B cell (primary cell): ENCODE measurements around the gene PDE6A. TPM values are rescaled to one million over a fixed set of nuclear protein-coding genes. Genes with fewer than 3 reads are reported as not detected.

Source experiments
- ATAC-seq: fragments of 200-7000 bp; cut with Tn5 transposase; one replicate; pipeline ENCODE4 v1.10.0; 2021; ENCODE audit warnings: low read depth, mild to moderate bottlenecking, moderate number of reproducible peaks, moderate library complexity
- CTCF ChIA-PET: fragments of 350-600 bp; sonication (Branson Sonifier 250); formaldehyde crosslinking; loops from one replicate; lab custom pipeline; 2021; ENCODE audit warnings: antibody characterized with exemption, inconsistent platforms; lab: Charles Lee
- POLR2A ChIA-PET: fragments of 350-600 bp; sonication (Branson Sonifier 250); formaldehyde crosslinking; loops from one replicate; lab custom pipeline; 2021; ENCODE audit warnings: antibody characterized with exemption; lab: Charles Lee
- DNase-seq: peaks from one replicate; pipeline ENCODE4 v3.0.0; 2013
- H2AFZ ChIP-seq: 2 replicates; pipeline ENCODE4 v1.6.1; 2012; ENCODE audit warnings: mild to moderate bottlenecking, low read depth, low read length; ENCODE audit not compliant: insufficient read depth, poor library complexity, severe bottlenecking
- H3K27ac ChIP-seq, 2 donors: 1 replicate in 1 of 2; 2 replicates in 1 of 2; pipeline ENCODE4 v1.5.1; 2012 to 2013; ENCODE audit warnings: low read length in 2 of 2, mild to moderate bottlenecking in 2 of 2, moderate library complexity in 1 of 2
- H3K27me3 ChIP-seq, 4 experiments: fragments of 200-600 bp in 1 of 4; sonication (generic) in 1 of 4; replicated peaks in 1 of 4; 1 replicate in 2 of 4; 2 replicates in 2 of 4; pipeline versions ENCODE4 v1.6.1 to v1.7.0; 2013 to 2016; ENCODE audit warnings: low read length in 3 of 4, mild to moderate bottlenecking in 2 of 4, mixed read lengths in 1 of 4, moderate library complexity in 1 of 4; ENCODE audit not compliant: insufficient read depth in 4 of 4, control insufficient read depth in 3 of 4; ENCODE audit errors: control extremely low read depth in 1 of 4
- H3K36me3 ChIP-seq, 2 experiments: replicated peaks in 1 of 2; 1 replicate in 1 of 2; 2 replicates in 1 of 2; pipeline versions ENCODE4 v1.6.1 to v1.7.1; 2013; ENCODE audit warnings: low read length in 1 of 2; ENCODE audit not compliant: insufficient read depth in 2 of 2, control insufficient read depth in 1 of 2; ENCODE audit errors: control extremely low read depth in 1 of 2, extremely low read depth in 1 of 2
- H3K4me1 ChIP-seq, 2 donors: fragments of 200-600 bp in 1 of 2; sonication (generic) in 1 of 2; 1 replicate in 1 of 2; 2 replicates in 1 of 2; pipeline versions ENCODE4 v1.5.1 to v1.6.1; 2013 to 2017; ENCODE audit warnings: low read length in 2 of 2; ENCODE audit not compliant: control insufficient read depth in 2 of 2, insufficient read depth in 2 of 2
- H3K4me2 ChIP-seq: replicated peaks from 2 replicates; pipeline ENCODE3; 2012; ENCODE audit warnings: mild to moderate bottlenecking, low read depth, low read length; ENCODE audit not compliant: poor library complexity, severe bottlenecking
- H3K4me3 ChIP-seq, 5 experiments: fragments of 200-600 bp in 1 of 5; sonication (generic) in 1 of 5; 1 replicate in 3 of 5; 2 replicates in 2 of 5; pipeline versions ENCODE4 v1.5.1 to v1.7.0; 2011 to 2016; ENCODE audit warnings: low read length in 4 of 5, mild to moderate bottlenecking in 4 of 5, low read depth in 2 of 5, control low read depth in 1 of 5, moderate library complexity in 1 of 5; ENCODE audit not compliant: insufficient read depth in 1 of 5; ENCODE audit errors: control extremely low read depth in 1 of 5, extremely low read depth in 1 of 5
- H3K79me2 ChIP-seq: fragments of 200-600 bp; sonication (generic); one replicate; pipeline ENCODE4 v1.6.0; 2016; ENCODE audit warnings: low read length; ENCODE audit not compliant: control insufficient read depth, insufficient read depth
- H3K9ac ChIP-seq: fragments of 200-600 bp; sonication (generic); 2 replicates; pipeline ENCODE4 v1.6.1; 2017; ENCODE audit warnings: mild to moderate bottlenecking, low read length, moderate library complexity
- H3K9me3 ChIP-seq, 3 donors: one replicate each; pipeline versions ENCODE4 v1.6.1 to v1.7.1; 2013; ENCODE audit warnings: low read length in 2 of 3; ENCODE audit not compliant: control insufficient read depth in 2 of 3, insufficient read depth in 1 of 3; ENCODE audit errors: control extremely low read depth in 1 of 3
- H4K20me1 ChIP-seq: 2 replicates; pipeline ENCODE4 v1.6.0; 2012; ENCODE audit warnings: mild to moderate bottlenecking, low read length; ENCODE audit not compliant: insufficient read depth, control insufficient read depth, poor library complexity, severe bottlenecking
- H3K27ac Mint-ChIP-seq: one replicate; pipeline ENCODE4 v1.8.0; 2021; ENCODE audit warnings: mixed read lengths
- H3K27me3 Mint-ChIP-seq: one replicate; pipeline ENCODE4 v1.8.0; 2021; ENCODE audit warnings: mixed read lengths
- H3K4me1 Mint-ChIP-seq: one replicate; pipeline ENCODE4 v1.8.0; 2021; ENCODE audit warnings: mixed read lengths
- H3K4me3 Mint-ChIP-seq: one replicate; pipeline ENCODE4 v1.8.0; 2021; ENCODE audit warnings: mixed read lengths
- H3K9me3 Mint-ChIP-seq: one replicate; pipeline ENCODE4 v1.8.0; 2022; ENCODE audit warnings: mixed read lengths; ENCODE audit not compliant: insufficient read depth
- CTCF ChIP-seq: fragments of 200-600 bp; IDR thresholded peaks from one replicate; pipeline ENCODE4 v1.8.0; 2022; ENCODE audit warnings: antibody characterized with exemption, mild to moderate bottlenecking
- EZH2 ChIP-seq: IDR thresholded peaks from 2 replicates; pipeline ENCODE4 v1.6.1; 2012; ENCODE audit warnings: borderline replicate concordance, low read depth, mild to moderate bottlenecking, moderate library complexity, low read length; ENCODE audit not compliant: insufficient read depth, poor library complexity, severe bottlenecking
- WGBS: methylation state at CpG from one replicate; pipeline ENCODE4 v1.1.5; 2013; ENCODE audit warnings: missing lambda C conversion rate; ENCODE audit not compliant: insufficient coverage; 5-methylcytosine and 5-hydroxymethylcytosine counted together
- intact Hi-C: fragments of 100-400 bp; cut with micrococcal nuclease; formaldehyde crosslinking; loops from one replicate; pipeline ENCODE4 v1.10.0; 2022
- polyA plus RNA-seq: library from polyadenylated mRNA; depleted of rRNA; stranded (reverse); fragments of >200 nt; gene quantifications from 2 replicates; pipeline ENCODE4 v1.2.3, GENCODE V29; 2012
- total RNA-seq, 2 donors: library from RNA; stranded (reverse); fragments of 120-200 nt in 1 of 2; gene quantifications; 1 replicate in 1 of 2; 2 replicates in 1 of 2; pipeline versions ENCODE4 v1.2.3 to v1.2.4, GENCODE V29; 2013 to 2022

PDE6A gene
- total and polyA plus RNA-seq, 2 donors (not counting 1 experiment from before 2014, with no cell fraction given): not detected

- intact Hi-C loops: no loop called here
- no peak overlapping the region for H3K4me2 ChIP-seq
- ATAC-seq: no peak
- H3K79me2 ChIP-seq: no peaks in the 10 kb centered on the region
- H2AFZ ChIP-seq: no peak overlapping the region
- ChIA-PET POLR2A (no interaction called here), CTCF (interaction anchor here (1.0 to 15.8 kb wide), 7 partner anchors 9 to 215 kb away, joined by 4 to 240 read pairs (median 12); partner anchors contain the start of gene SLC26A2)
- Mint-ChIP-seq H3K27me3 (no peaks in the 10 kb centered on the region), H3K27ac (no peak overlapping the region), H3K4me1 (no peaks in the 10 kb centered on the region), H3K4me3 (no peak overlapping the region), H3K9me3 (no peaks in the 10 kb centered on the region)
- no peak overlapping the region for H3K9ac ChIP-seq
- H3K4me3 ChIP-seq: no peak overlapping the region
- no peaks in the 10 kb centered on the region for H4K20me1 ChIP-seq
- peaks cover 0 to 2% of the 10 kb centered on the region in 2 experiments for H3K36me3 ChIP-seq
- no peaks in the 10 kb centered on the region for H3K27me3 ChIP-seq
- TF ChIP-seq CTCF (no peak), EZH2 (no peak)
- no peaks in the 10 kb centered on the region for H3K9me3 ChIP-seq
- no peak for DNase-seq
- no peak overlapping the region for H3K27ac ChIP-seq
- no peaks in the 10 kb centered on the region for H3K4me1 ChIP-seq
Observed at GRCh38 chr5:149851211-149851610, 93.4 kb downstream of the PDE6A start.

- no peak overlapping the region for H3K4me3 ChIP-seq
- ATAC-seq (no peak), DNase-seq (no peak)
- Mint-ChIP-seq H3K4me1 (no peaks in the 10 kb centered on the region), H3K4me3 (no peak overlapping the region), H3K27me3 (no peaks in the 10 kb centered on the region), H3K27ac (no peak overlapping the region), H3K9me3 (no peaks in the 10 kb centered on the region)
- no peak overlapping the region for H2AFZ ChIP-seq
- WGBS: 97% methylated on average over 11 of the region's 20 CpGs
- ChIA-PET POLR2A (no interaction called here), CTCF (interaction anchor here (1.0 to 15.8 kb wide), 5 partner anchors 10 to 214 kb away, joined by 4 to 240 read pairs (median 71); no protein-coding TSS in a partner anchor)
- H3K4me2 ChIP-seq: no peak overlapping the region
- no peak overlapping the region for H3K9ac ChIP-seq
- no peaks in the 10 kb centered on the region for H3K27me3 ChIP-seq
- H3K27ac ChIP-seq: no peak overlapping the region
- TF ChIP-seq EZH2 (no peak), CTCF (no peak)
- intact Hi-C loops: no loop called here
- H3K4me1 ChIP-seq: no peaks in the 10 kb centered on the region
- H3K79me2 ChIP-seq: no peaks in the 10 kb centered on the region
- peaks cover 0 to 11% of the 10 kb centered on the region in 2 experiments for H3K36me3 ChIP-seq
- H3K9me3 ChIP-seq: no peaks in the 10 kb centered on the region
- no peaks in the 10 kb centered on the region for H4K20me1 ChIP-seq
Observed at GRCh38 chr5:149849966-149850910, 94.4 kb downstream of the PDE6A start.
